Measurements from ENCODE around the gene NLGN4Y.

Gene NLGN4Y

GRCh38 chrY:14679181-14679580 lies 154.9 kb downstream of the NLGN4Y start:
- Histone ChIP-seq H3K36me3 (ENCODE audit: insufficient read depth, low read length) (no peaks in the 10 kb centered on the region), H3K9me3 (ENCODE audit: low read length) (no peaks in the 10 kb centered on the region), H3K4me1 (ENCODE audit: insufficient read depth, low read length) (no peaks in the 10 kb centered on the region), H3K27ac (ENCODE audit: low read depth, low read length) (no peak overlapping the region), H3K9ac (ENCODE audit: low read length) (no peak overlapping the region), H3K4me3 (ENCODE audit: low read depth in 1 of 2, low read length in 2 of 2) (no peak overlapping the region), H3K27me3 (ENCODE audit: control insufficient read depth in 1 of 2, insufficient read depth in 2 of 2, low read length in 2 of 2) (no peaks in the 10 kb centered on the region)

DNA sequence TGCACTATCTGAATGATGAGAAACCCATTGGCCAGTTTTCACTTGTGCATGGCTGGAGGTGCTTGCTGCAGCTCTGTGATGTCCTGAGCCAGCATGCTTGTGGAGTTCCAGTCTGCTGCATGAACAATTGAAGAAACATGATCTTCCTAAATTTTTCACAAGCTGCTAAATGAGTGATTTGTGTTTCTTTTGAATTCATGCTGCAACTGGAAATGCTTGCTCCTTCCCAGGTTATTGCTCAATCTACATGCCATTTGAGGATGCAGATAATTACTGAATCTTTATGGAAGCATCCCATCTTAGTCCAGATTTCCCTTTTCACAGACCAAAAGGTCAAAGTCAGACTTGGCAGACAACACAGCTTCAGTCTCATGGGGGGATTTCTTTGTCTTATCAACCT lies 170.2 kb downstream of the NLGN4Y start:
- Histone ChIP-seq H3K4me3 (ENCODE audit: low read depth in 1 of 2, low read length in 2 of 2) (no peak overlapping the region), H3K9me3 (ENCODE audit: low read length) (no peaks in the 10 kb centered on the region), H3K4me1 (ENCODE audit: insufficient read depth, low read length) (no peaks in the 10 kb centered on the region), H3K9ac (ENCODE audit: low read length) (no peak overlapping the region), H3K27me3 (ENCODE audit: control insufficient read depth in 1 of 2, insufficient read depth in 2 of 2, low read length in 2 of 2) (no peaks in the 10 kb centered on the region), H3K27ac (ENCODE audit: low read depth, low read length) (no peak overlapping the region), H3K36me3 (ENCODE audit: insufficient read depth, low read length) (no peaks in the 10 kb centered on the region)

GRCh38 chrY:14708158-14708557 lies 183.8 kb downstream of the NLGN4Y start:
- Histone ChIP-seq H3K9ac (ENCODE audit: low read length) (no peak overlapping the region), H3K27me3 (ENCODE audit: control insufficient read depth in 1 of 2, insufficient read depth in 2 of 2, low read length in 2 of 2) (no peaks in the 10 kb centered on the region), H3K27ac (ENCODE audit: low read depth, low read length) (no peak overlapping the region), H3K9me3 (ENCODE audit: low read length) (no peaks in the 10 kb centered on the region), H3K4me3 (ENCODE audit: low read depth in 1 of 2, low read length in 2 of 2) (no peak overlapping the region), H3K4me1 (ENCODE audit: insufficient read depth, low read length) (no peaks in the 10 kb centered on the region), H3K36me3 (ENCODE audit: insufficient read depth, low read length) (no peaks in the 10 kb centered on the region)

- Histone ChIP-seq H3K27me3 (ENCODE audit: control insufficient read depth in 1 of 2, insufficient read depth in 2 of 2, low read length in 2 of 2) (no peaks in the 10 kb centered on the region), H3K4me1 (ENCODE audit: insufficient read depth, low read length) (no peaks in the 10 kb centered on the region), H3K4me3 (ENCODE audit: low read depth in 1 of 2, low read length in 2 of 2) (no peak overlapping the region), H3K9ac (ENCODE audit: low read length) (no peak overlapping the region), H3K9me3 (ENCODE audit: low read length) (no peaks in the 10 kb centered on the region), H3K36me3 (ENCODE audit: insufficient read depth, low read length) (no peaks in the 10 kb centered on the region), H3K27ac (ENCODE audit: low read depth, low read length) (no peak overlapping the region)
These were observed 217.3 kb downstream of the NLGN4Y start for GRCh38 chrY:14741596-14741995.

GRCh38 chrY:14748329-14748728 lies 224.0 kb downstream of the NLGN4Y start:
- no peaks in the 10 kb centered on the region for H3K9me3 ChIP-seq (ENCODE audit: low read length)
- H3K36me3 ChIP-seq (ENCODE audit: insufficient read depth, low read length): no peaks in the 10 kb centered on the region
- no peak overlapping the region for H3K9ac ChIP-seq (ENCODE audit: low read length)
- H3K27ac ChIP-seq (ENCODE audit: low read depth, low read length): no peak overlapping the region
- no peaks in the 10 kb centered on the region for H3K27me3 ChIP-seq (ENCODE audit: control insufficient read depth in 1 of 2, insufficient read depth in 2 of 2, low read length in 2 of 2)
- no peak overlapping the region for H3K4me3 ChIP-seq (ENCODE audit: low read depth in 1 of 2, low read length in 2 of 2)
- no peaks in the 10 kb centered on the region for H3K4me1 ChIP-seq (ENCODE audit: insufficient read depth, low read length)

- Histone ChIP-seq H3K4me1 (ENCODE audit: insufficient read depth, low read length) (no peaks in the 10 kb centered on the region), H3K4me3 (ENCODE audit: low read depth in 1 of 2, low read length in 2 of 2) (no peak overlapping the region), H3K27me3 (ENCODE audit: control insufficient read depth in 1 of 2, insufficient read depth in 2 of 2, low read length in 2 of 2) (no peaks in the 10 kb centered on the region), H3K27ac (ENCODE audit: low read depth, low read length) (no peak overlapping the region), H3K9ac (ENCODE audit: low read length) (no peak overlapping the region), H3K36me3 (ENCODE audit: insufficient read depth, low read length) (no peaks in the 10 kb centered on the region), H3K9me3 (ENCODE audit: low read length) (no peaks in the 10 kb centered on the region)
These were observed 231.2 kb downstream of the NLGN4Y start for GRCh38 chrY:14755571-14755970.

GRCh38 chrY:14762903-14763302 lies 238.6 kb downstream of the NLGN4Y start:
- Histone ChIP-seq H3K9me3 (ENCODE audit: low read length) (no peaks in the 10 kb centered on the region), H3K27ac (ENCODE audit: low read depth, low read length) (no peak overlapping the region), H3K36me3 (ENCODE audit: insufficient read depth, low read length) (no peaks in the 10 kb centered on the region), H3K4me1 (ENCODE audit: insufficient read depth, low read length) (no peaks in the 10 kb centered on the region), H3K4me3 (ENCODE audit: low read depth in 1 of 2, low read length in 2 of 2) (no peak overlapping the region), H3K9ac (ENCODE audit: low read length) (no peak overlapping the region), H3K27me3 (ENCODE audit: control insufficient read depth in 1 of 2, insufficient read depth in 2 of 2, low read length in 2 of 2) (no peaks in the 10 kb centered on the region)

DNA sequence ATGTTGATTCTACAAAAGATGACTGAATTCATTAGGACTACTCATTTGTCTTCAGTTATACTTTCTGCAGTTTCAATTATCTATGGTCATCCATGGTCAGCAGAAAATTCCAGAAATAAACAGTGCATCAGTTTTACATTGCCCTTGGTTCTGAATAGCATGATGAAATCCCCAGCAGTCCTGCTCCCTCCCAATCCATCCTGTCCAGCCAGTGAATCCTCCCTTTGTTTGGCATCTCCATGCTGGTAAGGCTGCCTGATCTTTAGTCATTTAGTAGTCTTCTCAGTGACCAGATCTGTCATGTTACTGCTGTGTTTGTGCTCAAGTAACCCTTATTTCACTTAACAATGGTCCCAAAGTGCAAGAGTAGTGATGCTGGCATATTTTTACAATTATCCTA lies 239.3 kb downstream of the NLGN4Y start:
- H3K27me3 ChIP-seq (ENCODE audit: control insufficient read depth in 1 of 2, insufficient read depth in 2 of 2, low read length in 2 of 2): no peaks in the 10 kb centered on the region
- H3K4me1 ChIP-seq (ENCODE audit: insufficient read depth, low read length): no peaks in the 10 kb centered on the region
- no peaks in the 10 kb centered on the region for H3K9me3 ChIP-seq (ENCODE audit: low read length)
- H3K9ac ChIP-seq (ENCODE audit: low read length): no peak overlapping the region
- H3K27ac ChIP-seq (ENCODE audit: low read depth, low read length): no peak overlapping the region
- H3K36me3 ChIP-seq (ENCODE audit: insufficient read depth, low read length): no peaks in the 10 kb centered on the region
- no peak overlapping the region for H3K4me3 ChIP-seq (ENCODE audit: low read depth in 1 of 2, low read length in 2 of 2)

DNA sequence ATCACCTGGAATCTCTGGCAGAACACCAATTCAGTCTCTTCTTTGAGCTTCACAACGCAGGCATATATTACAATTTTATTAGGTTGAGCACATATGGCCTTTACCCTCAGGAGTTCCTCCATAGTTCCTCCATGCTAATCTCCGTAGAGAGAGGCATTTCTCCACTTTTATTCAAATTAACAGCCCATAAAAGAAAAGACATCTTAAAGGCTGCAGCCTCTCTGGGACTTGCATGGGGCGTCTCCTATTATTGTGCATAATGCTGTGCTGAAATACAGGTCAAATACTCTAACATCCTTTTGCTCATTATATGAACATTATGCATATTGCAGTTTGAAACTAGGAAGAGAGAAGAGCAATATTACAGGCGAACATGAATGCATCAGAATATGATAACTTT lies 253.9 kb downstream of the NLGN4Y start:
- H3K4me1 ChIP-seq (ENCODE audit: insufficient read depth, low read length): no peaks in the 10 kb centered on the region
- H3K27me3 ChIP-seq (ENCODE audit: control insufficient read depth in 1 of 2, insufficient read depth in 2 of 2, low read length in 2 of 2): no peaks in the 10 kb centered on the region
- no peak overlapping the region for H3K4me3 ChIP-seq (ENCODE audit: low read depth in 1 of 2, low read length in 2 of 2)
- no peaks in the 10 kb centered on the region for H3K36me3 ChIP-seq (ENCODE audit: insufficient read depth, low read length)
- H3K9ac ChIP-seq (ENCODE audit: low read length): no peak overlapping the region
- no peaks in the 10 kb centered on the region for H3K9me3 ChIP-seq (ENCODE audit: low read length)
- H3K27ac ChIP-seq (ENCODE audit: low read depth, low read length): no peak overlapping the region

GRCh38 chrY:14793104-14793503 lies 268.8 kb downstream of the NLGN4Y start:
- H3K27me3 ChIP-seq (ENCODE audit: control insufficient read depth in 1 of 2, insufficient read depth in 2 of 2, low read length in 2 of 2): no peaks in the 10 kb centered on the region

GRCh38 chrY:14793674-14794073 lies 269.3 kb downstream of the NLGN4Y start:
- Histone ChIP-seq H3K9ac (ENCODE audit: low read length) (no peak overlapping the region), H3K36me3 (ENCODE audit: insufficient read depth, low read length) (no peaks in the 10 kb centered on the region), H3K9me3 (ENCODE audit: low read length) (no peaks in the 10 kb centered on the region), H3K4me1 (ENCODE audit: insufficient read depth, low read length) (no peaks in the 10 kb centered on the region), H3K27ac (ENCODE audit: low read depth, low read length) (no peak overlapping the region), H3K27me3 (ENCODE audit: control insufficient read depth in 1 of 2, insufficient read depth in 2 of 2, low read length in 2 of 2) (no peaks in the 10 kb centered on the region), H3K4me3 (ENCODE audit: low read depth in 1 of 2, low read length in 2 of 2) (no peak overlapping the region)

More at GRCh38 chrY:14793104-14793503, 268.8 kb downstream of the NLGN4Y start:
- Histone ChIP-seq H3K4me3 (ENCODE audit: low read depth in 1 of 2, low read length in 2 of 2) (no peak overlapping the region), H3K27ac (ENCODE audit: low read depth, low read length) (no peak overlapping the region), H3K9ac (ENCODE audit: low read length) (no peak overlapping the region), H3K9me3 (ENCODE audit: low read length) (no peaks in the 10 kb centered on the region), H3K36me3 (ENCODE audit: insufficient read depth, low read length) (no peaks in the 10 kb centered on the region), H3K4me1 (ENCODE audit: insufficient read depth, low read length) (no peaks in the 10 kb centered on the region)

GRCh38 chrY:14798010-14798409 lies 273.7 kb downstream of the NLGN4Y start:
- Histone ChIP-seq H3K27ac (ENCODE audit: low read depth, low read length) (no peak overlapping the region), H3K4me3 (ENCODE audit: low read depth in 1 of 2, low read length in 2 of 2) (no peak overlapping the region), H3K9ac (ENCODE audit: low read length) (no peak overlapping the region), H3K36me3 (ENCODE audit: insufficient read depth, low read length) (no peaks in the 10 kb centered on the region), H3K27me3 (ENCODE audit: control insufficient read depth in 1 of 2, insufficient read depth in 2 of 2, low read length in 2 of 2) (no peaks in the 10 kb centered on the region), H3K4me1 (ENCODE audit: insufficient read depth, low read length) (no peaks in the 10 kb centered on the region), H3K9me3 (ENCODE audit: low read length) (no peaks in the 10 kb centered on the region)

Data from muscle layer of colon (tissue), 2 donors.